LNCaP clone FGC (cell line): ENCODE data around the gene SHBG.
"Not testable (repeated sequence)": the region's sequence is repeated elsewhere in the genome, so short reads cannot be mapped to it uniquely, and the experiment has no call there.

Experiments
- DNase-seq: peaks from one replicate; pipeline ENCODE4 v3.0.0-alpha.2; 2011; ENCODE audit warnings: low read depth
- H3K4me3 ChIP-seq: 2 replicates; pipeline ENCODE4 v1.5.1; 2011; ENCODE audit warnings: mild to moderate bottlenecking, low read depth, low read length, control low read depth
- TF ChIP-seq, protein P1 (sequence below): IDR thresholded peaks from 2 replicates; pipeline ENCODE4 v1.5.1; 2012; ENCODE audit warnings: mild to moderate bottlenecking; ENCODE audit not compliant: control insufficient read depth, insufficient read depth; ENCODE audit errors: extremely low read depth

SHBG gene

DNA sequence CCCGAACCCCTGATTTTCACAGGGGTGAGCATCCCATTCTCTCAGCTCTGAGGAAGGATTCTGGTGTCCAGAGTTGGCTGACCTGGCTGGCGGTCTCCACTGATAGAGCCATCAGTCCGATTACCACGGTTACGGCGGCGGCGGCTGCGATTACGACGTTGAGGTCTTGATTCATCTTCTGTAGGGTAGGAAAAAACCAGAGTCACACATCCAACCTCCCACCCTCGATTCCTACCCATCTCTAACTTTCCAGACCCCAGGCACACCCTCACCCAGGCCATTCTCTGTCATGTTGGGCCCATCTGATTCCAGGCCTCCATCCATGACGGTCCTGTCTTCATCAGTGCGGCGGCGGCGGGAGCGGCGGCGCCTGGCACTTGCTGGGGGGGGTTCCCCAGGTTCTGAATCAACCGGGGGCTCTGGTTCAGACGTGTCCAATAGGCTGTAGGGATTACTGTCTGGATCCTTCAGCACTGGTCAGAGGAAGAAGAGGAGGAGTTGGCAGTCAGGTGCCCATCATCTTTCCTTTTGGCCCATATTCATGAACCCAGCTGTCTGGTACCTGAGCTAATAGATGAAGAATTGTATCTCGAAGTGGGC lies 37.4 kb upstream of the SHBG start:
- H3K4me3 ChIP-seq = no peak overlapping the region
- TF ChIP-seq, protein P1, sequence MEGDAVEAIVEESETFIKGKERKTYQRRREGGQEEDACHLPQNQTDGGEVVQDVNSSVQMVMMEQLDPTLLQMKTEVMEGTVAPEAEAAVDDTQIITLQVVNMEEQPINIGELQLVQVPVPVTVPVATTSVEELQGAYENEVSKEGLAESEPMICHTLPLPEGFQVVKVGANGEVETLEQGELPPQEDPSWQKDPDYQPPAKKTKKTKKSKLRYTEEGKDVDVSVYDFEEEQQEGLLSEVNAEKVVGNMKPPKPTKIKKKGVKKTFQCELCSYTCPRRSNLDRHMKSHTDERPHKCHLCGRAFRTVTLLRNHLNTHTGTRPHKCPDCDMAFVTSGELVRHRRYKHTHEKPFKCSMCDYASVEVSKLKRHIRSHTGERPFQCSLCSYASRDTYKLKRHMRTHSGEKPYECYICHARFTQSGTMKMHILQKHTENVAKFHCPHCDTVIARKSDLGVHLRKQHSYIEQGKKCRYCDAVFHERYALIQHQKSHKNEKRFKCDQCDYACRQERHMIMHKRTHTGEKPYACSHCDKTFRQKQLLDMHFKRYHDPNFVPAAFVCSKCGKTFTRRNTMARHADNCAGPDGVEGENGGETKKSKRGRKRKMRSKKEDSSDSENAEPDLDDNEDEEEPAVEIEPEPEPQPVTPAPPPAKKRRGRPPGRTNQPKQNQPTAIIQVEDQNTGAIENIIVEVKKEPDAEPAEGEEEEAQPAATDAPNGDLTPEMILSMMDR = no peak
- no peak for DNase-seq

DNA sequence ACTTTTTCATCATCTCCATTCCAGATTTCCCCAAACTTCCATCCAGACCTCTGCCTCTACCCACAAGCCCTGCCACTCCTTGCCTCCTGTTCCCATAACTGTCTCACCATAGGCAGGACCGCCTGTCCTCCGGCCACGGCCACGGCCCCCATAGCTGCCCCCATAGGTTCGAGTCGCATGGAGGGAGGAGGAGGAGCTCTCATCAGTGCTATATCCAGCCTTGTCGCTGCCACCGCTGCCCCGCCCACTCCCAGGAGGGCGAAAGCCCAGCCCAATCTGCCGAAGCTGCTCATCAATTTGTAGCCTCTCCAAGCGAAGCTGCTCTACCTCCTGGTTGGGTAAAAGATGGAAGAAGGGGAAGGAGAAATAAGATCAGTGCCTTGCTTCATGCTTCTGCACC lies 36.6 kb upstream of the SHBG start:
- TF ChIP-seq, protein P1 = no peak
- H3K4me3 ChIP-seq = no peak overlapping the region
- DNase-seq = no peak

DNA sequence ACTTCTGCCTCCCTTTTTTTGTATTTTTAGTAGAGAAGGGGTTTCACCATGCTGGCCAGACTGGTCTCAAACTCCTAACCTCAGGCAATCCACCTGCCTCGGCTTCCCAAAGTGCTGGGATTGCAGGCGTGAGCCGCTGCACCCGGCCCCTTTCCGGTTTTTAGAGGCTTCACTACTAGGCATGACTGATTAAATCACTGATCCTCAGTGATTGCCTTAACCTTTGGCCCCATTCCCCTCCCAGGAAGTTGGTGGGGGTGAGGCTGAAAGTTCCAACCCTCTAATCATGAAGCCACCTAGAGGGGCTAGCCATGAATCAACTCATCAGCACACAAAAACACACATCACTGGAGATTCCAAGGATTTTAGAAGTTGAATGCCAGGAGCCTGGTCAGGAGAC lies 32.4 kb upstream of the SHBG start:
- not testable (repeated sequence) for H3K4me3 ChIP-seq, DNase-seq

DNA sequence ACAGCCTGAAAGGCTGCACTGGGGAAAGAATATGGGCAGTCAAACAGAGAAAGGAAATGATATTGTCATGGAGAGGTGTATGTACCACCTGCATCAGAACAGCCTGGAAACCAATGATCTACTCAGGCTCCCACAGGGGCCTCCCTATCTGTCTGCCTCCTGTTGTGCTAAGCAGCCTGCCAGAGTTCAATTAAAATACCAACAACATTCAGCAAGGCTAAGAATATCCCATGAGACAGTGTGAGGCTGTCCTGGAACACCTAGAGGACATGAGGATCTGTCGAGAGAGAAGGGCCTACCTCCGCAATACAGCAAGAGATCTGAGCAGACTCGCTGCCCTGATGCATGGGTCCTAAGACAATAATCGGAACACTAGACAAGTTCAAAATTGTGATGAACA lies 23.7 kb upstream of the SHBG start:
- DNase-seq = no peak
- no peak overlapping the region for H3K4me3 ChIP-seq
- TF ChIP-seq, protein P1 = no peak

DNA sequence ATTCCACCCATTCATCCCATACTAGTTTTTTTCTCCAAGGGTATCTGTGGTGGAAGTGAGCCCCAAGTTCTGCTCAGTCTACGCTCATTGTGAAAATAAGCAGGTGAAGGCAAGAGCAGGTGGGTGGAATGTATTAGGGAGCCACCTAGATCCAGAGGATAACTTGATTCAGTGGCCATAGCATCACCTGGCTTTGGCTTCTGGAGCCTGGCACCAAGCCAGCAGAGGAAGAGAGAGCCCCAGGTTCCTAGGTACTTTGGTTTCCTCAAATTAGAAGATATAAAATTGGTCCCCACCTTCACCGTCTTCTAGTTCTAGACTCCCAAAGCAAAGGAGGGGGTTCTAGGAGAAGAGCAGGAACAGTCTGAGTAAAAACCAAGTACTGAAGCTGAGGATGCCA lies 19.3 kb upstream of the SHBG start:
- no peak for DNase-seq
- TF ChIP-seq, protein P1 = no peak
- H3K4me3 ChIP-seq = no peak overlapping the region

DNA sequence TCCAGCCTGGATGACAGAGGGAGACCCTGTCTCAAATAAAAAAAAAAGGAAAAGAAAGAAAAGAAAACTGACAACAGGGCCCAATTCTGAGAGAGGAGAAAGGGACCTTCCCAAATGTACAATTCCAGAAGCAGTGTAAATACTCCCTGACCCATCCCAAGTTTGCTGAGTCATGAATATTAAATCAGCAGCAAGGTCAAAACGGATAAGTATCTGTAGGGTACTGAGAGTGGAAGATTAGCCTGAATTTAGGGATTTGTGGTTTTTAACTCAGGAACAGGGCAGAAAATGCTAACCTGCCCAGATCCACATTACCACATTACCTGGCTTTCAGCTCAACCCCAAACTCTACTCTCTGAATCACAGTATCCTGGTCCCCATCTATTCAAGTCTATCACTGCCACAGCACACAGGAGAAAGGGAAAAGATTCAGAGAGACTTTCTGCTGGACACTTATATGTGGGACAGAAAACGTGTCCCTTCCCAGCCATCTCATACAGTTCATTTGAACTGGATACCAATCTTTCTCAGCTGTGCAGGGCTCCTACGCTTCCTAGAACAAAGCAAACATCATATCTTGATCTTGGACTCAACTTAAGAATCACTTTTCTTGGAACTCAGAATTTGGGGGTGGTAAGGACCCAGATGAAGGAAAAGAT lies 18.2 kb upstream of the SHBG start:
- DNase-seq = no peak
- H3K4me3 ChIP-seq = peak overlapping the region; percentile 38
- TF ChIP-seq, protein P1 = no peak

DNA sequence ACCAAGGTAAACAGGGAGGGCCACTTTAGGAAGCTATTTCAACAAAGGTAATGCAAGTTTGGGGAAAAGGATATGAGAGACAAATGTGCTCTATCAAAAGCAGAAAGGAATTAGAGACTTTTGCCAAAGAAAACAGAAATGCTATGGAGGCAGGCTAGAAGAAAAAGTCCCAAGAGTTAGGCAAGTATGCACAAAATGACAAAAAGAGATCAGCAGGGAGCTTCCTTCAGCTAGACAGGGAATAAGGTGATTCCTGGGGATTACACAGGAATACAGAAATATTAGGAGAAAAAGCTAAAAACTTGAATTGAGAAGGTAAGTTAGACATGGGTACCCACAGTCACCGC lies 17.7 kb upstream of the SHBG start:
- TF ChIP-seq, protein P1 = no peak
- H3K4me3 ChIP-seq = peak overlapping the region; percentile 38
- DNase-seq = no peak
